ENCODE measurements around the gene TXN2.

Gene TXN2

DNA sequence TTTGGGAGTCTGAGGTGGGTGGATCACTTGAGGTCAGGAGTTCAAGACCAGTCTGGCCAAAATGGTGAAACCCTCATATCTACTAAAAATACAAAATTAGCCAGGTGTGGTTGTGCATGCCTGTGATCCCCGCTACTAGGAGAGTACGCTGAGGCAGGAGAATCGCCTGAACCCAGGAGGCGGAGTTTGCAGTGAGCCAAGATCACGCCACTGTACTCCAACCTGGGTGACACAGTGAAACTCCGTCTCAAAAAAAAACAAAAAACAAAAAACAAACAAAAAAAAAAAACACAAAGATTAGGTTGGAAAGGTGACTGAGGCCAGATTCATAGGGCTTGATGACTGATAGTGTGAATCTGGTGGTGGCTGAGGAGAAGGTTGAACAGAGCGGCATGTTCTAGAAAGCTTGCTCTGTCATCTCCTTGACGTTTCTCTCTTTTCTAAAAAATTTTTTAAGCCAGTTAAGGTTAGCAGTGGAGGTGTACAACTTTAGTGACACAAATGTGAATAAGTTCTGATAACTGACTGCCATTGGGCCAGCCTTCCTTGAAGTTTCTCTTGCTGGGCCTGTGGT is 40.9 kb downstream of the TXN2 start:
- no peak overlapping the region for H3K4me3 ChIP-seq (replicated peaks; ENCODE audit: insufficient read depth, low read length)
- no peak overlapping the region for H3K27ac ChIP-seq (replicated peaks)
- TF ChIP-seq SPI1 (IDR thresholded peaks at IDR 0.05; ENCODE audit: borderline replicate concordance, low read depth) (no peak), POLR2AphosphoS5 (IDR thresholded peaks at IDR 0.05; ENCODE audit: low read depth) (no peak), GABPA (IDR thresholded peaks at IDR 0.05; ENCODE audit: low read depth) (no peak)
- TF ChIP-seq, protein P1, sequence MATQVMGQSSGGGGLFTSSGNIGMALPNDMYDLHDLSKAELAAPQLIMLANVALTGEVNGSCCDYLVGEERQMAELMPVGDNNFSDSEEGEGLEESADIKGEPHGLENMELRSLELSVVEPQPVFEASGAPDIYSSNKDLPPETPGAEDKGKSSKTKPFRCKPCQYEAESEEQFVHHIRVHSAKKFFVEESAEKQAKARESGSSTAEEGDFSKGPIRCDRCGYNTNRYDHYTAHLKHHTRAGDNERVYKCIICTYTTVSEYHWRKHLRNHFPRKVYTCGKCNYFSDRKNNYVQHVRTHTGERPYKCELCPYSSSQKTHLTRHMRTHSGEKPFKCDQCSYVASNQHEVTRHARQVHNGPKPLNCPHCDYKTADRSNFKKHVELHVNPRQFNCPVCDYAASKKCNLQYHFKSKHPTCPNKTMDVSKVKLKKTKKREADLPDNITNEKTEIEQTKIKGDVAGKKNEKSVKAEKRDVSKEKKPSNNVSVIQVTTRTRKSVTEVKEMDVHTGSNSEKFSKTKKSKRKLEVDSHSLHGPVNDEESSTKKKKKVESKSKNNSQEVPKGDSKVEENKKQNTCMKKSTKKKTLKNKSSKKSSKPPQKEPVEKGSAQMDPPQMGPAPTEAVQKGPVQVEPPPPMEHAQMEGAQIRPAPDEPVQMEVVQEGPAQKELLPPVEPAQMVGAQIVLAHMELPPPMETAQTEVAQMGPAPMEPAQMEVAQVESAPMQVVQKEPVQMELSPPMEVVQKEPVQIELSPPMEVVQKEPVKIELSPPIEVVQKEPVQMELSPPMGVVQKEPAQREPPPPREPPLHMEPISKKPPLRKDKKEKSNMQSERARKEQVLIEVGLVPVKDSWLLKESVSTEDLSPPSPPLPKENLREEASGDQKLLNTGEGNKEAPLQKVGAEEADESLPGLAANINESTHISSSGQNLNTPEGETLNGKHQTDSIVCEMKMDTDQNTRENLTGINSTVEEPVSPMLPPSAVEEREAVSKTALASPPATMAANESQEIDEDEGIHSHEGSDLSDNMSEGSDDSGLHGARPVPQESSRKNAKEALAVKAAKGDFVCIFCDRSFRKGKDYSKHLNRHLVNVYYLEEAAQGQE (IDR thresholded peaks at IDR 0.05; ENCODE audit: insufficient replicate concordance, low read depth) = no peak
- no peak for DNase-seq (ENCODE audit: low read depth in 1 of 2, low spot score in 1 of 2)
- no peaks in the 10 kb centered on the region for H3K27me3 ChIP-seq (ENCODE audit: insufficient read depth, poor library complexity, severe bottlenecking)

DNA sequence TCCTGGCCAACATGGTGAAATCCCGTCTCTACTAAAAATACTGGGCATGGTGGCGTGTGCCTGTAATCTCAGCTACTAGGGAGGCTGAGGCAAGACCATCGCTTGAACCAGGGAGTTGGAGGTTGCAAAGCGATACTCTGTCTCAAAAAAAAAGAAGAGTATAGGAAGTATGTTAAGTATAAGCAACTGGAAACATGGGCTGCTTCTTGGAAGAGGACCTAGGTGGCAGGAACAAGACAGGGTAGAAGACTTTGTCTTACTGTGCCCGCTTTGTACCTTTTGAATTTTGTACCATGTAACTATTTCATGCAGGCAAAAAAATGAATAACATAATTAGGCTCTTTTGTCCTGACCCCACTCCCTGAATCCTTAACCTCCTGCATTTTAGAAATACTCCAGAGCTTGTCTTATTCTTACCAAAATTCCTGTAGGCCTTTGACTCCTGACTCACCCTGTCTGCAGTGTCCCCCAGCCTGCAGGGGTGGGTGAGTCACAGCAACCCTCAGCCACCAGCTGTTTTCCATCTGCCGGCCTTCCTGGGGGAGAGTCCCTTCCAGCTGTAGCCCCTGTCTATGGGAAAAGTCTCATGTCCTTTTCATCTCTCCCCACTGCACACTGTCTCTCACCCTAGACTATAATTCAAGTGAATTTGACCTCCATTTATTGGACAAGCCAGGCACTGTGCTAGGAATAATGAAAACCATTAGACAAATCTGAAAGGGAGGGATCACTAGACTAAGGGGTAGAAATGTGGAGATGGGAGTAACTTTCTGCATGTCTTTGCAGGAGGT is 41.8 kb downstream of the TXN2 start:
- no peak overlapping the region for H3K4me3 ChIP-seq (replicated peaks; ENCODE audit: insufficient read depth, low read length)
- no peak overlapping the region for H3K27ac ChIP-seq (replicated peaks)
- no peaks in the 10 kb centered on the region for H3K27me3 ChIP-seq (ENCODE audit: insufficient read depth, poor library complexity, severe bottlenecking)
- TF ChIP-seq, protein P1 (IDR thresholded peaks at IDR 0.05; ENCODE audit: insufficient replicate concordance, low read depth) = no peak
- TF ChIP-seq, protein P2, sequence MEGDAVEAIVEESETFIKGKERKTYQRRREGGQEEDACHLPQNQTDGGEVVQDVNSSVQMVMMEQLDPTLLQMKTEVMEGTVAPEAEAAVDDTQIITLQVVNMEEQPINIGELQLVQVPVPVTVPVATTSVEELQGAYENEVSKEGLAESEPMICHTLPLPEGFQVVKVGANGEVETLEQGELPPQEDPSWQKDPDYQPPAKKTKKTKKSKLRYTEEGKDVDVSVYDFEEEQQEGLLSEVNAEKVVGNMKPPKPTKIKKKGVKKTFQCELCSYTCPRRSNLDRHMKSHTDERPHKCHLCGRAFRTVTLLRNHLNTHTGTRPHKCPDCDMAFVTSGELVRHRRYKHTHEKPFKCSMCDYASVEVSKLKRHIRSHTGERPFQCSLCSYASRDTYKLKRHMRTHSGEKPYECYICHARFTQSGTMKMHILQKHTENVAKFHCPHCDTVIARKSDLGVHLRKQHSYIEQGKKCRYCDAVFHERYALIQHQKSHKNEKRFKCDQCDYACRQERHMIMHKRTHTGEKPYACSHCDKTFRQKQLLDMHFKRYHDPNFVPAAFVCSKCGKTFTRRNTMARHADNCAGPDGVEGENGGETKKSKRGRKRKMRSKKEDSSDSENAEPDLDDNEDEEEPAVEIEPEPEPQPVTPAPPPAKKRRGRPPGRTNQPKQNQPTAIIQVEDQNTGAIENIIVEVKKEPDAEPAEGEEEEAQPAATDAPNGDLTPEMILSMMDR (IDR thresholded peaks at IDR 0.05; ENCODE audit: insufficient read depth, low read length) = no peak
- TF ChIP-seq SPI1 (IDR thresholded peaks at IDR 0.05; ENCODE audit: borderline replicate concordance, low read depth) = no peak
- TF ChIP-seq POLR2AphosphoS5 (IDR thresholded peaks at IDR 0.05; ENCODE audit: low read depth) = no peak
- TF ChIP-seq GABPA (IDR thresholded peaks at IDR 0.05; ENCODE audit: low read depth) = no peak
- DNase-seq (ENCODE audit: low read depth in 1 of 2, low spot score in 1 of 2) = no peak

DNA sequence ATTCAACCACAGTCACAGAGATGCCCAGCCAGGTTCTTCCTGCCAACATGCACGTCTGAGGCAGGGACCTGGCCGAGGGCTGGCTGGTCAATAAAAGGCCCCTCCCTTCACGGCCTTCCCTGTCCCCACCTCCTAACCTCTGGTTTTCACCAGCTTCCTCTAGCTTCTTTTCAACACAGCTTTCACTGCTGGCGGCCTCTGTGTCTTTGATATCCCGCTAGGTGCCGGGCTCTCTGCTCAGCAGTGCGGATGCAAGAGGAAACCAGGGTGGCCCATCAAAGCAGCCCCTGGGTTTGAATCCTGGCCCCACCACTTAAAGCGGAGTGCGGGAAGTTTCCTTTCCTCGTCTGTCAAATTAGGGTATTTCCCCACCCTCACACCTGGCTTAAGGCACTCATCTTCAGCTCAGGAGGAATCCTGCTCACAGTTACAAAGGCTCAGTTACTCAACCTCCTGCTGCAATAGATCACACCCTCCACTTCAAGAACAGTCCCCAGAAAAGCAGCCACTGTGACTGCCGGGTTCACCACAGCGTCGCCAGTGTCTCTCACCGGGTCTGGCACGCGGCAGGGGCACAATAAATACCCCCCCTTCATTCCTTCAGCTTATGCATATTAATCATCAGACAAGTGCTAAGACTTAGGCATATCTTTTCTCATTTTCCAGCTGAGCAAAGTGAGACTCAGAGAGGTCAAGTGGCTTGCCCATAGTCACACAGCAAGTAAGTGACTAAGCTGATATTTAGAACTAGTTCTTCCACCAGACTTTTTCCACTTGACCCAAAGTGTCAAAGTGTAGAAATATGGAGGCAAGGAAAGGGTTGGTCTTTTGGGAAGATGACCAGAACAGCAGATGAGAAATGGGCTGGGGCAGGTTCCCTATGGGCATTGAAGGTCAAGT is 45.7 kb downstream of the TXN2 start:
- peak overlapping the region; percentile 67 for H3K27ac ChIP-seq (replicated peaks)
- TF ChIP-seq, protein P1 (IDR thresholded peaks at IDR 0.05; ENCODE audit: insufficient replicate concordance, low read depth) = no peak
- TF ChIP-seq, protein P2 (IDR thresholded peaks at IDR 0.05; ENCODE audit: insufficient read depth, low read length) = no peak
- 0 out of 2 replicates have a peak, but pooled peaks have one; percentile 21 for TF ChIP-seq POLR2AphosphoS5 (IDR thresholded peaks at IDR 0.05; ENCODE audit: low read depth)
- no peak for TF ChIP-seq SPI1 (IDR thresholded peaks at IDR 0.05; ENCODE audit: borderline replicate concordance, low read depth)
- no peak for TF ChIP-seq GABPA (IDR thresholded peaks at IDR 0.05; ENCODE audit: low read depth)
- H3K27me3 ChIP-seq (ENCODE audit: insufficient read depth, poor library complexity, severe bottlenecking) = no peaks in the 10 kb centered on the region
- peak; percentile 52 to 82 for DNase-seq (ENCODE audit: low read depth in 1 of 2, low spot score in 1 of 2)
- no peak overlapping the region for H3K4me3 ChIP-seq (replicated peaks; ENCODE audit: insufficient read depth, low read length)

Data from HL-60 (cell line).